Glomerular endothelial cell (primary cell): Measurements from ENCODE around the gene P4HB. TPM values are rescaled to one million over a fixed set of nuclear protein-coding genes. Genes with fewer than 3 reads are reported as not detected.

ENCODE experiments used
- DNase-seq: peaks from one replicate; pipeline ENCODE4 v3.0.0-alpha.2; 2011; ENCODE audit warnings: low read depth, low spot score; ENCODE audit errors: extremely low read depth
- total RNA-seq: library from RNA; depleted of rRNA; stranded (reverse); fragments of >200 nt; gene quantifications from 2 replicates; pipeline ENCODE4 v1.2.3, GENCODE V29; 2015

The P4HB gene
- total RNA-seq, 1 donor from 2014 or later = 3,034 TPM

DNA sequence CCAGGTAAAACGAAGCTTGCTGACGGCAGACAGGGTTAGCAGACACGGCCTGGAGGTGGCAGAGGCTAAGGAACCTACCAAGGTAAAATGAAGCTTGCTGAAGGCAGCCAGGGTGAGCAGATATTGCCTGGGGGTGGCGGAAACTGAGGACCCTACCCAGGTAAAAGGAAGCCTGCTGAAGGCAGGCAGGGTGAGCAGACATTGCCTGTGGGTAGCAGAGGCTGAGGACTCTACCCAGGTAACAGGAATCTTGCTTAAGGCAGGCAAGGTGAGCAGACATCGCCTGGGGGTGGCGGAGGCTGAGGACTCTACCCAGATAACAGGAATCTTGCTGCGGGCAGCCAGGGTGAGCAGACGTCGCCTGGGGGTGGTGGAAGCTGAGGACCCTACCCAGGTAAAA lies 59.0 kb downstream of the P4HB start:
- DNase-seq = no peak

- no peak for DNase-seq
Measured at GRCh38 chr17:81794509-81794908, 65.8 kb downstream of the P4HB start.

- no peak for DNase-seq
Measured at GRCh38 chr17:81794074-81794476, 66.3 kb downstream of the P4HB start.

Other genes with a start within 250 kb of the P4HB start
- 80.5 and 111 TPM in 2 replicates for gene NPLOC4, start 223.4 kb downstream of the P4HB start, total RNA-seq
- gene TSPAN10, start 223.3 kb downstream of the P4HB start, total RNA-seq = 0.18 and 0.44 TPM in 2 replicates
- 2.7 and 3.2 TPM in 2 replicates for gene PDE6G, start 204.0 kb downstream of the P4HB start, total RNA-seq
- gene OXLD1, start 193.9 kb downstream of the P4HB start, total RNA-seq = 16.5 and 35.1 TPM in 2 replicates
- gene CCDC137, start 193.8 kb downstream of the P4HB start, total RNA-seq = 19.0 and 22.8 TPM in 2 replicates
- gene ARL16, start 176.7 kb downstream of the P4HB start, total RNA-seq = 25.6 and 38.8 TPM in 2 replicates
- gene HGS, start 176.5 kb downstream of the P4HB start, total RNA-seq = 136 and 145 TPM in 2 replicates
- 75.4 and 84.5 TPM in 2 replicates for gene MRPL12, start 157.2 kb downstream of the P4HB start, total RNA-seq
- gene SLC25A10, start 148.3 kb downstream of the P4HB start, total RNA-seq = 13.2 and 19.0 TPM in 2 replicates
- gene GCGR, start 56.4 kb downstream of the P4HB start, total RNA-seq = not detected in 2 replicates
- gene MCRIP1, start 27.2 kb downstream of the P4HB start, total RNA-seq = 134 and 148 TPM in 2 replicates
- gene PPP1R27, start 25.5 kb downstream of the P4HB start, total RNA-seq = not detected in 2 replicates
- gene ARHGDIA, start 10.8 kb upstream of the P4HB start, total RNA-seq = 426 and 442 TPM in 2 replicates
- 151 and 152 TPM in 2 replicates for gene ALYREF, start 31.1 kb upstream of the P4HB start, total RNA-seq
- gene ANAPC11, start 31.2 kb upstream of the P4HB start, total RNA-seq = 180 and 216 TPM in 2 replicates
- gene NPB, start 41.7 kb upstream of the P4HB start, total RNA-seq = 0.68 and 1.9 TPM in 2 replicates
- 36.6 and 62.9 TPM in 2 replicates for gene PCYT2, start 50.9 kb upstream of the P4HB start, total RNA-seq
- gene SIRT7, start 57.6 kb upstream of the P4HB start, total RNA-seq = 22.7 and 33.2 TPM in 2 replicates
- 20.4 and 34.4 TPM in 2 replicates for gene MAFG, start 67.2 kb upstream of the P4HB start, total RNA-seq
- 67.3 and 97.0 TPM in 2 replicates for gene PYCR1, start 76.8 kb upstream of the P4HB start, total RNA-seq
- gene MYADML2, start 86.7 kb upstream of the P4HB start, total RNA-seq = not detected in 2 replicates
- gene NOTUM, start 100.7 kb upstream of the P4HB start, total RNA-seq = 0.78 TPM in 1 of 2 replicates, not detected in the other
- 21.8 and 25.1 TPM in 2 replicates for gene ASPSCR1, start 117.1 kb upstream of the P4HB start, total RNA-seq
- 51.6 and 74.3 TPM in 2 replicates for gene CENPX, start 162.3 kb upstream of the P4HB start, total RNA-seq
- gene LRRC45, start 162.8 kb upstream of the P4HB start, total RNA-seq = 12.8 and 24.9 TPM in 2 replicates
- 42.1 and 67.9 TPM in 2 replicates for gene RAC3, start 171.1 kb upstream of the P4HB start, total RNA-seq
- 61.0 and 67.6 TPM in 2 replicates for gene DCXR, start 177.2 kb upstream of the P4HB start, total RNA-seq
- gene RFNG, start 191.3 kb upstream of the P4HB start, total RNA-seq = 45.0 and 49.1 TPM in 2 replicates
- 122 and 139 TPM in 2 replicates for gene GPS1, start 191.4 kb upstream of the P4HB start, total RNA-seq
- 55.7 and 75.2 TPM in 2 replicates for gene DUS1L, start 205.3 kb upstream of the P4HB start, total RNA-seq
- gene FASN, start 237.7 kb upstream of the P4HB start, total RNA-seq = 165 and 201 TPM in 2 replicates